ENCODE results near the gene OPRD1. TPM values are rescaled to one million over a fixed set of nuclear protein-coding genes. Genes with fewer than 3 reads are reported as not detected.

The OPRD1 gene
- total and polyA plus RNA-seq, 4 donors, result 0.01 TPM; not detected in 3

DNA sequence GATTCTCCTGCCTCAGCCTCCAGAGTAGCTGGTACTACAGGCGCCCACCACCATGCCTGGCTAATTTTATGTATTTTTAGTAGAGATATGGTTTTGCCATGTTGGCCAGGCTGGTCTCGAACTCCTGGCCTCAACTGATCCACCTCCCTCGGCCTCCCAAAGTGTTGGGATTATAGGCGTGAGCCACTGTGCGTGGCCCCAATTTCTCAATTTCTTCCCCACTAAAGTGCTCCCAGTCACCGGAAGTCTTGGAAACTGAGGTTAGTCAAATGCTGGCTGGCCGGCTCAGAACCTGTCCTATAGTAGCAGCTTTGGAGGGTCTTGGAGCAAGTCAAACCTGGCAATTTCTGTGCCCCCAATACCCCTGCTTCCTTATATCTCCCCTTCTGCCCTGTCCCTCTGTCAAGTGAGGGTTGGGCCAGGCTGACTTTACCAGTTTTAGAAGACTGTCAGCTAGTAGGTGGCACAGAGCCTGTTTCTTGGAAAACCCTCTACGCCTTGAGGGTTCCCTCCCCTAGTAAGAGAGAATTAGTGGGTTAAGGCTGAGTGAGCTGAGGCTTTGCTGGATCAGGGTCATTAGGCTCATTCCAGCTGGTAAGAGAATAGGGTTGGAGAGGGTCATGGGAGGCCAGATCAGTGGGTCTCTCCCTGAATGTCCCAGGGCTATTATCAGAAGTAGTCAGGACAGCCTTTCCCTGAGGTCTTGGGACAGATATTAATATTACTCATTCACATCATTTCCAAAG lies 94.1 kb downstream of the OPRD1 start:
- H3K27ac ChIP-seq (ENCODE audit: low read depth in 1 of 2, low read length in 2 of 2), result no peak overlapping the region
- H3K4me3 ChIP-seq (ENCODE audit: low read depth in 1 of 3, low read length in 3 of 3), result no peak overlapping the region
- no peak overlapping the region for H3K9ac ChIP-seq (ENCODE audit: low read depth in 1 of 2, low read length in 2 of 2)
- TF ChIP-seq, protein P1, sequence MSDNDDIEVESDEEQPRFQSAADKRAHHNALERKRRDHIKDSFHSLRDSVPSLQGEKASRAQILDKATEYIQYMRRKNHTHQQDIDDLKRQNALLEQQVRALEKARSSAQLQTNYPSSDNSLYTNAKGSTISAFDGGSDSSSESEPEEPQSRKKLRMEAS (IDR thresholded peaks at IDR 0.05), result no peak
- TF ChIP-seq, protein P2, sequence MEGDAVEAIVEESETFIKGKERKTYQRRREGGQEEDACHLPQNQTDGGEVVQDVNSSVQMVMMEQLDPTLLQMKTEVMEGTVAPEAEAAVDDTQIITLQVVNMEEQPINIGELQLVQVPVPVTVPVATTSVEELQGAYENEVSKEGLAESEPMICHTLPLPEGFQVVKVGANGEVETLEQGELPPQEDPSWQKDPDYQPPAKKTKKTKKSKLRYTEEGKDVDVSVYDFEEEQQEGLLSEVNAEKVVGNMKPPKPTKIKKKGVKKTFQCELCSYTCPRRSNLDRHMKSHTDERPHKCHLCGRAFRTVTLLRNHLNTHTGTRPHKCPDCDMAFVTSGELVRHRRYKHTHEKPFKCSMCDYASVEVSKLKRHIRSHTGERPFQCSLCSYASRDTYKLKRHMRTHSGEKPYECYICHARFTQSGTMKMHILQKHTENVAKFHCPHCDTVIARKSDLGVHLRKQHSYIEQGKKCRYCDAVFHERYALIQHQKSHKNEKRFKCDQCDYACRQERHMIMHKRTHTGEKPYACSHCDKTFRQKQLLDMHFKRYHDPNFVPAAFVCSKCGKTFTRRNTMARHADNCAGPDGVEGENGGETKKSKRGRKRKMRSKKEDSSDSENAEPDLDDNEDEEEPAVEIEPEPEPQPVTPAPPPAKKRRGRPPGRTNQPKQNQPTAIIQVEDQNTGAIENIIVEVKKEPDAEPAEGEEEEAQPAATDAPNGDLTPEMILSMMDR (IDR thresholded peaks at IDR 0.05; ENCODE audit: low read depth, low read length, missing input control), result no peak
- TF ChIP-seq YY1 (IDR thresholded peaks at IDR 0.05) (no peak), GABPA (IDR thresholded peaks at IDR 0.05 in 1 of 2, conservative IDR thresholded peaks at IDR 0.05 in 1 of 2) (no peak), RAD21 (IDR thresholded peaks at IDR 0.05) (no peak), HNF4G (IDR thresholded peaks at IDR 0.05) (no peak), SP1 (IDR thresholded peaks at IDR 0.05) (no peak)
- TF ChIP-seq, protein P3, sequence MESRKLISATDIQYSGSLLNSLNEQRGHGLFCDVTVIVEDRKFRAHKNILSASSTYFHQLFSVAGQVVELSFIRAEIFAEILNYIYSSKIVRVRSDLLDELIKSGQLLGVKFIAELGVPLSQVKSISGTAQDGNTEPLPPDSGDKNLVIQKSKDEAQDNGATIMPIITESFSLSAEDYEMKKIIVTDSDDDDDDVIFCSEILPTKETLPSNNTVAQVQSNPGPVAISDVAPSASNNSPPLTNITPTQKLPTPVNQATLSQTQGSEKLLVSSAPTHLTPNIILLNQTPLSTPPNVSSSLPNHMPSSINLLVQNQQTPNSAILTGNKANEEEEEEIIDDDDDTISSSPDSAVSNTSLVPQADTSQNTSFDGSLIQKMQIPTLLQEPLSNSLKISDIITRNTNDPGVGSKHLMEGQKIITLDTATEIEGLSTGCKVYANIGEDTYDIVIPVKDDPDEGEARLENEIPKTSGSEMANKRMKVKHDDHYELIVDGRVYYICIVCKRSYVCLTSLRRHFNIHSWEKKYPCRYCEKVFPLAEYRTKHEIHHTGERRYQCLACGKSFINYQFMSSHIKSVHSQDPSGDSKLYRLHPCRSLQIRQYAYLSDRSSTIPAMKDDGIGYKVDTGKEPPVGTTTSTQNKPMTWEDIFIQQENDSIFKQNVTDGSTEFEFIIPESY (IDR thresholded peaks at IDR 0.05), result no peak
- TF ChIP-seq, protein P4, sequence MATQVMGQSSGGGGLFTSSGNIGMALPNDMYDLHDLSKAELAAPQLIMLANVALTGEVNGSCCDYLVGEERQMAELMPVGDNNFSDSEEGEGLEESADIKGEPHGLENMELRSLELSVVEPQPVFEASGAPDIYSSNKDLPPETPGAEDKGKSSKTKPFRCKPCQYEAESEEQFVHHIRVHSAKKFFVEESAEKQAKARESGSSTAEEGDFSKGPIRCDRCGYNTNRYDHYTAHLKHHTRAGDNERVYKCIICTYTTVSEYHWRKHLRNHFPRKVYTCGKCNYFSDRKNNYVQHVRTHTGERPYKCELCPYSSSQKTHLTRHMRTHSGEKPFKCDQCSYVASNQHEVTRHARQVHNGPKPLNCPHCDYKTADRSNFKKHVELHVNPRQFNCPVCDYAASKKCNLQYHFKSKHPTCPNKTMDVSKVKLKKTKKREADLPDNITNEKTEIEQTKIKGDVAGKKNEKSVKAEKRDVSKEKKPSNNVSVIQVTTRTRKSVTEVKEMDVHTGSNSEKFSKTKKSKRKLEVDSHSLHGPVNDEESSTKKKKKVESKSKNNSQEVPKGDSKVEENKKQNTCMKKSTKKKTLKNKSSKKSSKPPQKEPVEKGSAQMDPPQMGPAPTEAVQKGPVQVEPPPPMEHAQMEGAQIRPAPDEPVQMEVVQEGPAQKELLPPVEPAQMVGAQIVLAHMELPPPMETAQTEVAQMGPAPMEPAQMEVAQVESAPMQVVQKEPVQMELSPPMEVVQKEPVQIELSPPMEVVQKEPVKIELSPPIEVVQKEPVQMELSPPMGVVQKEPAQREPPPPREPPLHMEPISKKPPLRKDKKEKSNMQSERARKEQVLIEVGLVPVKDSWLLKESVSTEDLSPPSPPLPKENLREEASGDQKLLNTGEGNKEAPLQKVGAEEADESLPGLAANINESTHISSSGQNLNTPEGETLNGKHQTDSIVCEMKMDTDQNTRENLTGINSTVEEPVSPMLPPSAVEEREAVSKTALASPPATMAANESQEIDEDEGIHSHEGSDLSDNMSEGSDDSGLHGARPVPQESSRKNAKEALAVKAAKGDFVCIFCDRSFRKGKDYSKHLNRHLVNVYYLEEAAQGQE (IDR thresholded peaks at IDR 0.05), result no peak
- no peaks in the 10 kb centered on the region for H3K9me3 ChIP-seq (ENCODE audit: control insufficient read depth in 4 of 4, low read length in 3 of 4)
- 97% methylated on average over 8 of the region's 8 CpGs for WGBS
- H3K27me3 ChIP-seq (ENCODE audit: control insufficient read depth in 4 of 4, insufficient read depth in 4 of 4, low read length in 3 of 4), result no peaks in the 10 kb centered on the region
- H3K4me1 ChIP-seq (ENCODE audit: control insufficient read depth in 4 of 4, insufficient read depth in 4 of 4, low read length in 3 of 4), result no peaks in the 10 kb centered on the region
- H3K36me3 ChIP-seq (ENCODE audit: control insufficient read depth in 4 of 4, insufficient read depth in 3 of 4, low read depth in 1 of 4, low read length in 3 of 4), result no peaks in the 10 kb centered on the region
- DNase-seq (ENCODE audit: low spot score), result no peak

DNA sequence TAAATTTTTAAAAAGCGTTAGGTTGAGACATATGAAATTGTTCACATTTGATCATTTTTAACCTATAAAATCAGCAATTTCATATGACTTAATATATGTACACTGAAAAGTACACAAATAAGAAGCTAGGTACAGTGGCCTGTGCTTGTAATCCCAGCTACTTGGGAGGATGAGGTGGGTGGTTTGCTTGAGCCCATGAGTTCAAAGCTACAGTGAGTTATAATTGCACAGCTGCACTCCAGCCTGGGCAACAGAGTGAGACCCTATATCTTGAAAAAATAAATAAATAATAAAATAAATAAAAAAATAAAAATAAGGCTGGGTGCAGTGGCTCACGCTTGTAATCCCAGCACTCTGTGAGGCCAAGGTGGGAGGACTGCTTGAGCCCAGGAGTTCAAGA lies 97.2 kb downstream of the OPRD1 start:
- no peak overlapping the region for H3K9ac ChIP-seq (ENCODE audit: low read depth in 1 of 2, low read length in 2 of 2)
- no peak for DNase-seq (ENCODE audit: low spot score)
- 98% methylated on average over 2 of the region's 2 CpGs for WGBS
- H3K36me3 ChIP-seq (ENCODE audit: control insufficient read depth in 4 of 4, insufficient read depth in 3 of 4, low read depth in 1 of 4, low read length in 3 of 4), result no peaks in the 10 kb centered on the region
- no peak overlapping the region for H3K27ac ChIP-seq (ENCODE audit: low read depth in 1 of 2, low read length in 2 of 2)
- H3K4me3 ChIP-seq (ENCODE audit: low read depth in 1 of 3, low read length in 3 of 3), result no peak overlapping the region
- peaks cover 0 to 8% (median 6%) of the 10 kb centered on the region in 4 donors for H3K4me1 ChIP-seq (ENCODE audit: control insufficient read depth in 4 of 4, insufficient read depth in 4 of 4, low read length in 3 of 4)
- no peaks in the 10 kb centered on the region for H3K27me3 ChIP-seq (ENCODE audit: control insufficient read depth in 4 of 4, insufficient read depth in 4 of 4, low read length in 3 of 4)
- no peaks in the 10 kb centered on the region for H3K9me3 ChIP-seq (ENCODE audit: control insufficient read depth in 4 of 4, low read length in 3 of 4)
- no peak for TF ChIP-seq JUND (IDR thresholded peaks at IDR 0.05)
- TF ChIP-seq RXRA (IDR thresholded peaks at IDR 0.05), result no peak
- TF ChIP-seq, protein P1 (IDR thresholded peaks at IDR 0.05), result no peak
- TF ChIP-seq TAF1 (conservative IDR thresholded peaks at IDR 0.05), result no peak
- no peak for TF ChIP-seq EGR1 (IDR thresholded peaks at IDR 0.05; ENCODE audit: low read depth in 2 of 2)
- TF ChIP-seq, protein P3 (IDR thresholded peaks at IDR 0.05), result no peak
- TF ChIP-seq NR2F2 (IDR thresholded peaks at IDR 0.05), result no peak
- TF ChIP-seq, protein P2 (IDR thresholded peaks at IDR 0.05; ENCODE audit: low read depth, low read length, missing input control), result no peak
